GM12872 (cell line): ENCODE results near the gene IRX2.

ENCODE experiments used
- CTCF ChIP-seq: IDR thresholded peaks from 3 replicates; pipeline ENCODE4 v1.5.1; 2011; ENCODE audit warnings: low read depth, mild to moderate bottlenecking, low read length, moderate library complexity; ENCODE audit not compliant: insufficient read depth

IRX2 gene

DNA sequence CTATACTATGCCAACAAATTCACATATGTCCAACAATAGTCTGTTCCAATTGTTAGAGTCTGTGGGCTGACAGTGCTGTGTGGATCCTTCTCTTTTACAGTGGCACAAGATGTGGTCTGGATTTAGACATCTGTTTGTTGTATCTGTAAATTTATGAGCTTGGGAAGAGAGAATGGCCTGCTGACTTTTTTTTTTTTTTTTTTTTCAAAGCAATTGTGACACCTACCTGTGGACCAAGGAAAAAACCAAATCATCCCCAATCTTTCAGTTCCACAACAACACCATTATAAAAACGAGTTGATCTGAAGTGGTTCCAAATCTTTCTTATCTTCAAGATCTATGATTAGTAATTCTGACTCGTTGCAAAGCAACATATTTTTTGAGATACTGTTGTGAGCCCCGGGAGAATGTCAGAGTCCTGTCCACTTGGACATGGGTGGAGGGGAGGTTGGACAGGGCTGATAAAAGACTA lies 4.9 kb downstream of the IRX2 start:
- TF ChIP-seq CTCF: no peak

- TF ChIP-seq CTCF: no peak
These were observed 7.0 kb downstream of the IRX2 start for GRCh38 chr5:2744485-2744884.

GRCh38 chr5:2742921-2743679 lies 8.4 kb downstream of the IRX2 start:
- no peak for TF ChIP-seq CTCF

DNA sequence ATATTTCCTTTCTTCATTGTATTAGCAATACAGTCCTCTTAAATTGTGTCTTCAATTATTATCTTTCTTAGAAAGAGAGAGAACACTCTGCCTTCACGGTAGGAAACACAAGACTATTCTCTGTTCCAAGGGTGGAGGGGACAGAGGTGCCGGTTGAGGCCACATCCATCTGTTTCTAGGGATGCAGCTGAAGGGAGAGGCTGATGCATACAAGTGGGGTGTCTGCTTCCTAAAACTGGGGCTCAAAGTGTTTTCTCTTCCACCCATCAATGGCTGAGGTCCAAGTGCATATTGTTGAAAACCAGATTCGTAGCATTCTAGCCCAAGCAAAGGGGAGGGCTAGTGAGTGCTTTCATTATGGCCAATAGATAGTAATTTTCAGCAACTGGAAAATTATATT lies 9.5 kb downstream of the IRX2 start:
- no peak for TF ChIP-seq CTCF

DNA sequence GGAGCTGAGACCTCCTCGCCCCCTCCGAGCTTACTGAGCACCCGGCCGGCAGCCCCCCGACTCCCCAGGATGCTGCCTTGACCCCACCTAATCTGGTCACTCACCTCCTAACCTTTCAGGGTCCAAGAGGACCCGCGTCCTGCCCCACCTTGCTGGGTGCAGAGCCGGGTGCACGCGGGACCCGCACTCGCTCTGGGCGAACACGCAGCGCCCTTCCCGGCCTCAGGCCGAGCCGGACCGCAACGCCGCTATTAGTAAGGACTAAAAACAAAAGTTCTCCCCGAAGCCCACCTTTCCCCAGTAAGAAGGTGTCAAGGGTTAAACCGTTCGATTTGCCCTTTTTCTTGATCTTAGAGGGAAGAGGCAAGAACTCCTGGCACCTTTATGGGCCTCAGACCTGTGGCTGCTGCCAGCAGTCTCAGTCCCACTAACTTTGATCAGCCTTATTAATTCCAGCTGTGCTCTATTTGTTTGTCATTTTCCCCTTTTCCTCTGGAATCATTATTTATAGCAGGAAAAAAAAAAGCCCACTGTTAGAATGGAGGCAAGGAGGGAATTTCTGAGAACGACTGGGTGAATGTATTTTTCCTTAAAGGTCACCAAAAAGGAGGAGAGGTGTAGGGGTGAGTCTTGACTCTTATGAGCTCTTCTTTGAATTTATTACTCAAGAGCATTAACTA lies 10.5 kb downstream of the IRX2 start:
- no peak for TF ChIP-seq CTCF

DNA sequence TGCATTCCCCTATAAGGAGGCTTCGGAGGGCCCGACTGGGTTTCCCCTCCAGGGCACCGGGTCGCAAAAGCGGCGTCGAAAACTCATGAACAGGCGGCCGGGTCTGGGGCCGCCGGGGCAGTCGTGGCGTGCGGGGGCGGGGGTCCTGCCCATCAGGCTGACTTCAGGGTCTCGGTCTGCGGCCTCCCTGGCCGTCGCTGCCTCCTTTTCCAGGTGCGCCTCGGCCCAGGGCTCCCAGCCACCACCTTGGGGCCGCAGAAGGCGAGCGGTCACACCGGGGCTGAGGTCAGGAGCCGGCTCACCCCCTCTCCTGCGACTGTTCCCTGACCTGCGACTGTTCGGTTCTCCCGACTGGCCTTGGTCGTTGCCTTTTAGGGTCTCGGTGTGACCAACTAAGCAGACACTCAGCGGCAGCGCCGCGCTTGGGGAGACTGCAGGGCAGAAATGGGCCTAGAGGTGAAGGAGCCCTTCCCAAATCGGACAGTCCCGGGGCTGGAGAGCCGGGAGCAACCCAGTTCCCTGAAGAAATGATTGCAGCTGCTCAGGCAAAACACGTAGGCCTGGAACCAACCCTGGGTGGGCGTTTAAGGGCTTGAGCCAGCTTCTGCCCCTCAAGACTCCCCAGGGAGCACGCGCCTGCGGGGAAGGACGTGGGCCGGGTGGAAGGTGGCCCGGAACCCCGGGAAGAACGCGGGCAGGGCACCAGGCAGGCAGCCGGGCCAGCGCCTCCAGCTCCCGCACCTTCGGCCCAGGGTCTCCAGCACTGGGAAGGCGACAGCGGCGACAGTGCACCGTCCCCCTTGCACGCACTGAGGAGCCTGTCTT lies 11.2 kb downstream of the IRX2 start:
- no peak for TF ChIP-seq CTCF
